Tibial nerve (tissue), 4 donors: ENCODE results near the gene TRIM28. TPM values are rescaled to one million over a fixed set of nuclear protein-coding genes. Genes with fewer than 3 reads are reported as not detected.

Source experiments
- DNase-seq, 2 donors: peaks; one replicate each; pipeline ENCODE4 v3.0.0-alpha.2; 2019; ENCODE audit warnings: low spot score in 2 of 2
- H3K27ac ChIP-seq, 4 donors: fragments of 200-600 bp; sonication (generic) in 3 of 4; one replicate each; pipeline ENCODE4 v1.5.1; 2017 to 2019; ENCODE audit warnings: mild to moderate bottlenecking in 1 of 4
- H3K27me3 ChIP-seq, 2 donors: fragments of 200-600 bp; sonication (generic) in 1 of 2; one replicate each; pipeline versions ENCODE4 v1.5.1 to v1.6.0; 2017 to 2019
- H3K36me3 ChIP-seq, 3 donors: fragments of 200-600 bp; sonication (generic); one replicate each; pipeline ENCODE4 v1.5.1; 2018 to 2019
- H3K4me1 ChIP-seq, 4 donors: fragments of 200-600 bp; sonication (generic) in 3 of 4; one replicate each; pipeline ENCODE4 v1.5.1; 2017 to 2019
- H3K4me3 ChIP-seq, 4 donors: fragments of 200-600 bp; sonication (generic) in 3 of 4; one replicate each; pipeline ENCODE4 v1.5.1; 2017 to 2019; ENCODE audit warnings: mild to moderate bottlenecking in 1 of 4, moderate library complexity in 1 of 4
- H3K9me3 ChIP-seq, 4 donors: fragments of 200-600 bp; sonication (generic) in 3 of 4; one replicate each; pipeline ENCODE4 v1.5.1; 2017 to 2019
- CTCF ChIP-seq, 5 experiments: fragments of 200-600 bp in 3 of 5; fragments of 450-650 bp in 2 of 5; sonication (generic) in 3 of 5; IDR thresholded peaks; one replicate each; pipeline ENCODE4 v1.5.1; 2016 to 2019; ENCODE audit warnings: antibody characterized with exemption in 5 of 5, mild to moderate bottlenecking in 3 of 5, moderate library complexity in 2 of 5
- EP300 ChIP-seq, 2 donors: sonication (generic); formaldehyde crosslinking; IDR thresholded peaks; one replicate each; pipeline ENCODE4 v1.6.1; 2017; ENCODE audit warnings: antibody characterized with exemption in 2 of 2, mild to moderate bottlenecking in 1 of 2
- POLR2A ChIP-seq, 2 donors: fragments of 450-650 bp; IDR thresholded peaks; one replicate each; pipeline ENCODE4 v1.6.1; 2017; ENCODE audit warnings: antibody characterized with exemption in 2 of 2, mild to moderate bottlenecking in 2 of 2, moderate library complexity in 2 of 2
- WGBS, 2 donors: methylation state at CpG; one replicate each; pipeline ENCODE4 v1.1.5; 2018; 5-methylcytosine and 5-hydroxymethylcytosine counted together
- total RNA-seq, 4 donors: library from RNA; depleted of rRNA; stranded (reverse); fragments of >200 nt; gene quantifications; one replicate each; pipeline ENCODE4 v1.1.0, GENCODE V29; 2016

Gene TRIM28
- total RNA-seq, 4 donors from 2014 or later, result 136 to 299 (median 159) TPM

GRCh38 chr19:58581227-58582141 lies 37.6 kb downstream of the TRIM28 start:
- peaks cover 0 to 44% (median 7%) of the 10 kb centered on the region in 4 donors for H3K4me1 ChIP-seq
- H3K4me3 ChIP-seq, result no peak overlapping the region
- WGBS, 2 donors, result 70 to 76% methylated on average over 34 to 62 of the region's 62 CpGs
- TF ChIP-seq POLR2A (IDR thresholded peaks at IDR 0.05), result no peak
- peak in 1 of 2 donors; percentile 59 for TF ChIP-seq EP300 (IDR thresholded peaks at IDR 0.05)
- TF ChIP-seq CTCF (IDR thresholded peaks at IDR 0.05), result peak; percentile 87 to 95 (median 92)
- H3K9me3 ChIP-seq, result no peaks in the 10 kb centered on the region
- H3K27me3 ChIP-seq, result no peaks in the 10 kb centered on the region
- peak; percentile 77 to 89 for DNase-seq
- H3K36me3 ChIP-seq, result peaks cover 0 to 45% (median 7%) of the 10 kb centered on the region in 3 donors
- H3K27ac ChIP-seq, result peak overlapping the region in 3 of 4 donors; percentile 7 to 87 (median 77)

- 87 to 93% methylated on average over 6 of the region's 6 CpGs for WGBS, 2 donors
- Histone ChIP-seq H3K4me3 (no peak overlapping the region), H3K9me3 (no peaks in the 10 kb centered on the region), H3K4me1 (peaks cover 0 to 29% (median 5%) of the 10 kb centered on the region in 4 donors), H3K36me3 (peaks cover 0 to 43% (median 7%) of the 10 kb centered on the region in 3 donors), H3K27ac (no peak overlapping the region), H3K27me3 (no peaks in the 10 kb centered on the region)
- no peak for DNase-seq
- TF ChIP-seq CTCF (IDR thresholded peaks at IDR 0.05), result no peak
- TF ChIP-seq POLR2A (IDR thresholded peaks at IDR 0.05), result no peak
Measured at GRCh38 chr19:58582985-58583384, 39.1 kb downstream of the TRIM28 start.

GRCh38 chr19:58584498-58585441 lies 40.9 kb downstream of the TRIM28 start:
- TF ChIP-seq EP300 (IDR thresholded peaks at IDR 0.05), result no peak
- TF ChIP-seq POLR2A (IDR thresholded peaks at IDR 0.05), result no peak
- TF ChIP-seq CTCF (IDR thresholded peaks at IDR 0.05), result no peak
- no peak for DNase-seq
- WGBS, 2 donors, result 85 to 88% methylated on average over 9 of the region's 9 CpGs
- Histone ChIP-seq H3K27me3 (no peaks in the 10 kb centered on the region), H3K36me3 (peaks cover 0 to 36% (median 7%) of the 10 kb centered on the region in 3 donors), H3K27ac (no peak overlapping the region), H3K9me3 (no peaks in the 10 kb centered on the region), H3K4me3 (no peak overlapping the region), H3K4me1 (peaks cover 0 to 15% (median 5%) of the 10 kb centered on the region in 4 donors)

- TF ChIP-seq EP300 (IDR thresholded peaks at IDR 0.05) (no peak), CTCF (IDR thresholded peaks at IDR 0.05) (no peak), POLR2A (IDR thresholded peaks at IDR 0.05) (no peak)
- H3K4me1 ChIP-seq, result peaks cover 0 to 10% (median 5%) of the 10 kb centered on the region in 4 donors
- no peak overlapping the region for H3K4me3 ChIP-seq
- no peak for DNase-seq
- no peaks in the 10 kb centered on the region for H3K27me3 ChIP-seq
- H3K27ac ChIP-seq, result no peak overlapping the region
- H3K9me3 ChIP-seq, result no peaks in the 10 kb centered on the region
- H3K36me3 ChIP-seq, result peaks cover 0 to 36% (median 7%) of the 10 kb centered on the region in 3 donors
- 78 to 90% methylated on average over 5 to 6 of the region's 6 CpGs for WGBS, 2 donors
Measured at GRCh38 chr19:58585442-58586132, 41.7 kb downstream of the TRIM28 start.
